Stimulated activated CD4-positive, alpha-beta T cell treated with anti-CD3 and anti-CD28 coated beads, TNF-alpha, amount 100 ng/mL, for 24 hours (primary cell): Measurements from ENCODE around the gene MAML2.
"Not testable (repeated sequence)": the region's sequence is repeated elsewhere in the genome, so short reads cannot be mapped to it uniquely, and the experiment has no call there.

Source experiments
- DNase-seq, 3 experiments: peaks; one replicate each; pipeline ENCODE4 v3.0.0-alpha.2; 2020; ENCODE audit warnings: low read depth in 3 of 3

Gene MAML2

GRCh38 chr11:96271352-96271751, 71.6 kb downstream of the MAML2 start:
- DNase-seq: not testable (repeated sequence)

GRCh38 chr11:96268527-96268926, 74.5 kb downstream of the MAML2 start:
- DNase-seq: not testable (repeated sequence)

GRCh38 chr11:96267496-96268032, 75.4 kb downstream of the MAML2 start:
- peak; percentile 26 to 40 (median 36) for DNase-seq

GRCh38 chr11:96267001-96267495, 75.9 kb downstream of the MAML2 start:
- DNase-seq: no peak

- DNase-seq: no peak
Measured at GRCh38 chr11:96265972-96266371, 77.0 kb downstream of the MAML2 start.

GRCh38 chr11:96265220-96265737, 77.7 kb downstream of the MAML2 start:
- DNase-seq: no peak

- no peak for DNase-seq
Measured at GRCh38 chr11:96264364-96264763, 78.6 kb downstream of the MAML2 start.

- DNase-seq: no peak
Measured at GRCh38 chr11:96263238-96263763, 79.7 kb downstream of the MAML2 start.

- no peak for DNase-seq
Measured at GRCh38 chr11:96260532-96260931, 82.5 kb downstream of the MAML2 start.

- DNase-seq: no peak
Measured at GRCh38 chr11:96260067-96260511, 82.9 kb downstream of the MAML2 start.

- no peak for DNase-seq
Measured at GRCh38 chr11:96259134-96259830, 83.7 kb downstream of the MAML2 start.

GRCh38 chr11:96257972-96258934, 84.7 kb downstream of the MAML2 start:
- no peak for DNase-seq

- no peak for DNase-seq
Measured at GRCh38 chr11:96257036-96257435, 86.0 kb downstream of the MAML2 start.

GRCh38 chr11:96256215-96257011, 86.6 kb downstream of the MAML2 start:
- DNase-seq: no peak

GRCh38 chr11:96254854-96255253, 88.1 kb downstream of the MAML2 start:
- no peak for DNase-seq

GRCh38 chr11:96254087-96254486, 88.9 kb downstream of the MAML2 start:
- DNase-seq: no peak

GRCh38 chr11:96246718-96247552, 96.1 kb downstream of the MAML2 start:
- DNase-seq: no peak

GRCh38 chr11:96242971-96243647, 99.9 kb downstream of the MAML2 start:
- peak; percentile 43 to 86 (median 58) for DNase-seq

GRCh38 chr11:96242191-96242847, 100.7 kb downstream of the MAML2 start:
- no peak for DNase-seq
